GM10266 (cell line): ENCODE data around the gene CHID1.
A peak's percentile ranks its signal among the peaks of the same experiment; 100 is the strongest.

Source experiments
- DNase-seq: peaks from one replicate; pipeline ENCODE4 v3.0.0; 2012; ENCODE audit errors: extremely low spot score
- CTCF ChIP-seq: IDR thresholded peaks from 2 replicates; pipeline ENCODE4 v1.5.1; 2012; ENCODE audit warnings: mild to moderate bottlenecking, low read depth; ENCODE audit not compliant: control insufficient read depth, insufficient read depth; ENCODE audit errors: missing control alignments

The CHID1 gene

GRCh38 chr11:926341-926916, 15.8 kb upstream of the CHID1 start:
- no peak for TF ChIP-seq CTCF
- no peak for DNase-seq

GRCh38 chr11:925496-926301, 15.1 kb upstream of the CHID1 start, which contains the start of gene AP2A2:
AP2A2 (plus strand) TSS chr11:925870; CDS start chr11:926022, 152 bp downstream.
- peak; percentile 96 for TF ChIP-seq CTCF
- DNase-seq, result peak; percentile 98

- DNase-seq, result no peak
- no peak for TF ChIP-seq CTCF
These were observed 14.5 kb upstream of the CHID1 start for GRCh38 chr11:925158-925495.

- DNase-seq, result no peak
- no peak for TF ChIP-seq CTCF
These were observed 14.0 kb upstream of the CHID1 start for GRCh38 chr11:924406-925157.

GRCh38 chr11:923691-924405, 13.2 kb upstream of the CHID1 start:
- DNase-seq, result no peak
- TF ChIP-seq CTCF, result no peak

GRCh38 chr11:921921-922678, 11.5 kb upstream of the CHID1 start:
- DNase-seq, result no peak
- TF ChIP-seq CTCF, result no peak
